Mononuclear cell (primary cell): Measurements from ENCODE around the gene BACH2. TPM values are rescaled to one million over a fixed set of nuclear protein-coding genes. Genes with fewer than 3 reads are reported as not detected.
"Not testable (repeated sequence)": the region's sequence is repeated elsewhere in the genome, so short reads cannot be mapped to it uniquely, and the experiment has no call there.

Experiments used
- H3K27me3 ChIP-seq: 2 replicates; pipeline ENCODE4 v1.6.0; 2011; ENCODE audit warnings: low read length, control low read depth; ENCODE audit not compliant: insufficient read depth
- H3K4me1 ChIP-seq: 2 replicates; pipeline ENCODE4 v1.5.1; 2011; ENCODE audit warnings: mild to moderate bottlenecking, low read length, control low read depth; ENCODE audit not compliant: insufficient read depth
- H3K4me3 ChIP-seq: 2 replicates; pipeline ENCODE4 v1.5.1; 2011; ENCODE audit warnings: mild to moderate bottlenecking, low read length, moderate library complexity
- H3K9me3 ChIP-seq: 2 replicates; pipeline ENCODE4 v1.5.1; 2011; ENCODE audit warnings: low read depth, mild to moderate bottlenecking, control low read depth, low read length
- total RNA-seq: library from RNA; depleted of rRNA; stranded (reverse); fragments of >200 nt; gene quantifications from one replicate; pipeline ENCODE4 v1.2.3, GENCODE V29; 2012

The BACH2 gene
- total RNA-seq, 1 donor = 37.6 TPM

GRCh38 chr6:89984926-89985750 lies 311.5 kb downstream of the BACH2 start:
- Histone ChIP-seq H3K27me3 (no peaks in the 10 kb centered on the region), H3K4me1 (no peaks in the 10 kb centered on the region), H3K9me3 (no peaks in the 10 kb centered on the region), H3K4me3 (no peak overlapping the region)

GRCh38 chr6:89980353-89980752 lies 316.3 kb downstream of the BACH2 start:
- Histone ChIP-seq H3K27me3 (no peaks in the 10 kb centered on the region), H3K9me3 (no peaks in the 10 kb centered on the region), H3K4me1 (no peaks in the 10 kb centered on the region), H3K4me3 (no peak overlapping the region)

GRCh38 chr6:89979481-89980119 lies 317.0 kb downstream of the BACH2 start:
- no peak overlapping the region for H3K4me3 ChIP-seq
- no peaks in the 10 kb centered on the region for H3K27me3 ChIP-seq
- no peaks in the 10 kb centered on the region for H3K9me3 ChIP-seq
- H3K4me1 ChIP-seq = no peaks in the 10 kb centered on the region

- Histone ChIP-seq H3K9me3 (no peaks in the 10 kb centered on the region), H3K27me3 (no peaks in the 10 kb centered on the region), H3K4me1 (no peaks in the 10 kb centered on the region), H3K4me3 (no peak overlapping the region)
Observed at GRCh38 chr6:89978749-89979145, 317.9 kb downstream of the BACH2 start.

- H3K4me1 ChIP-seq = no peaks in the 10 kb centered on the region
- H3K9me3 ChIP-seq = no peaks in the 10 kb centered on the region
Observed at GRCh38 chr6:89977808-89978748, 318.6 kb downstream of the BACH2 start.

GRCh38 chr6:89976694-89977020 lies 320.0 kb downstream of the BACH2 start:
- H3K4me3 ChIP-seq = no peak overlapping the region
- H3K9me3 ChIP-seq = no peaks in the 10 kb centered on the region
- H3K27me3 ChIP-seq = no peaks in the 10 kb centered on the region
- no peaks in the 10 kb centered on the region for H3K4me1 ChIP-seq

More at GRCh38 chr6:89977808-89978748, 318.6 kb downstream of the BACH2 start:
- Histone ChIP-seq H3K4me3 (no peak overlapping the region), H3K27me3 (no peaks in the 10 kb centered on the region)

- Histone ChIP-seq H3K9me3 (no peaks in the 10 kb centered on the region), H3K4me3 (no peak overlapping the region), H3K27me3 (no peaks in the 10 kb centered on the region), H3K4me1 (no peaks in the 10 kb centered on the region)
Observed at GRCh38 chr6:89975991-89976693, 320.5 kb downstream of the BACH2 start.

- Histone ChIP-seq H3K27me3 (no peaks in the 10 kb centered on the region), H3K4me1 (no peaks in the 10 kb centered on the region), H3K9me3 (no peaks in the 10 kb centered on the region), H3K4me3 (no peak overlapping the region)
Observed at GRCh38 chr6:89975366-89975765, 321.3 kb downstream of the BACH2 start.

GRCh38 chr6:89974834-89975233 lies 321.8 kb downstream of the BACH2 start:
- H3K4me1 ChIP-seq = no peaks in the 10 kb centered on the region
- H3K9me3 ChIP-seq = no peaks in the 10 kb centered on the region
- no peak overlapping the region for H3K4me3 ChIP-seq
- H3K27me3 ChIP-seq = no peaks in the 10 kb centered on the region

GRCh38 chr6:89972025-89972381 lies 324.6 kb downstream of the BACH2 start:
- H3K27me3 ChIP-seq = no peaks in the 10 kb centered on the region

GRCh38 chr6:89971338-89972024 lies 325.2 kb downstream of the BACH2 start:
- not testable (repeated sequence) for H3K9me3 ChIP-seq, H3K4me3 ChIP-seq, H3K4me1 ChIP-seq, H3K27me3 ChIP-seq

More at GRCh38 chr6:89972025-89972381, 324.6 kb downstream of the BACH2 start:
- Histone ChIP-seq H3K9me3 (no peaks in the 10 kb centered on the region), H3K4me1 (no peaks in the 10 kb centered on the region), H3K4me3 (no peak overlapping the region)

- Histone ChIP-seq H3K9me3 (no peaks in the 10 kb centered on the region), H3K27me3 (no peaks in the 10 kb centered on the region), H3K4me1 (no peaks in the 10 kb centered on the region), H3K4me3 (no peak overlapping the region)
Observed at GRCh38 chr6:89970609-89971337, 325.9 kb downstream of the BACH2 start.

- Histone ChIP-seq H3K27me3 (no peaks in the 10 kb centered on the region), H3K4me3 (no peak overlapping the region), H3K9me3 (no peaks in the 10 kb centered on the region), H3K4me1 (no peaks in the 10 kb centered on the region)
Observed at GRCh38 chr6:89970072-89970471, 326.6 kb downstream of the BACH2 start.

GRCh38 chr6:89966913-89967312 lies 329.7 kb downstream of the BACH2 start:
- H3K27me3 ChIP-seq = no peaks in the 10 kb centered on the region
- no peaks in the 10 kb centered on the region for H3K4me1 ChIP-seq
- no peaks in the 10 kb centered on the region for H3K9me3 ChIP-seq
- H3K4me3 ChIP-seq = no peak overlapping the region
